Measurements from ENCODE around the gene ZNF628.

The ZNF628 gene

DNA sequence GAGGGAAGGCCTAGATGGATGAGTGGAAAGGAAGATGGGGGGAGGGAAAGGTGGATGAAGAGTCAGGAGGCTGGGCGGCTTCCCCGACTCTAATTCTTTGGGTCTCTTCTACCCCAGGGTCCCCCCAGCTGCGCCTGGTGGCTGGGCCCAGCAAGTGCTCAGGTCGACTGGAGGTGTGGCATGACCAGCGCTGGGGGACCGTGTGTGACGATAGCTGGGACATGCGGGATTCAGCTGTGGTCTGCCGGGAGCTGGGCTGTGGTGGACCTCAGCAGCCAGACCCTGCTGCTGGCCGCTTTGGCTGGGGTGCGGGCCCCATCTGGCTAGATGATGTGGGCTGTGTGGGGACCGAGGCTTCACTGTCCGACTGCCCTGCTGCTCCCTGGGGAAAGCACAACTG, 21.3 kb downstream of the ZNF628 start:
- DNase-seq = no peak

DNA sequence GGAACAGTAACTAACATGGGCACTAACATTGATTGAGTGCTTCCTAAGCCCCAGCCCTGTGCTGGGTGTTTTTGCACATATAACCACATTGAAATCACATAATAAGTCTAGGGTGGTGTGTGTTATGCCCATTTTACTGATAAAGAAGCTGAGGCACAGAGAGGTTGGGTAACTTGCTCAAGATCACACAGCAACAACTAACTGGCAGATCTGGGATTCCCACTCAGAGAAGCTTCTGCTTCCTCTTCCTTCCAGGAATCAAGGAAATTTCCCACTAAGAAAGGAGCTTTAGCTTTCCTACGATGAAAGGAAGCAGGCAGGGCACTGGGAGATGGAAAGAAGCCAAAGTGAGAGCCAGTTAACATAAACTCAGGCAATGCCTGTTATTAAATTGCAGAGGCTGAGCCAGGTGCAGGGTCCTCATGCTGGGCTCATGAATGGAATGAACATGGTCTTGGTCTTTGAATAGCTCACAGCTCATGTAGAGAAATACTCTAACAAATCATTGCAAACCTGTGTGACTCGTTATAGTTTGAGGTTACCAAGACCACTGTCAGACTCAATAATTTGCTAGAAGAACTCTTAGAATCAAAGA, 21.9 kb downstream of the ZNF628 start:
- no peak for DNase-seq

GRCh38 chr19:55500368-55500952, 24.0 kb downstream of the ZNF628 start:
- no peak for DNase-seq

- no peak for DNase-seq
Observed at GRCh38 chr19:55502197-55502952, 26.0 kb downstream of the ZNF628 start.

DNA sequence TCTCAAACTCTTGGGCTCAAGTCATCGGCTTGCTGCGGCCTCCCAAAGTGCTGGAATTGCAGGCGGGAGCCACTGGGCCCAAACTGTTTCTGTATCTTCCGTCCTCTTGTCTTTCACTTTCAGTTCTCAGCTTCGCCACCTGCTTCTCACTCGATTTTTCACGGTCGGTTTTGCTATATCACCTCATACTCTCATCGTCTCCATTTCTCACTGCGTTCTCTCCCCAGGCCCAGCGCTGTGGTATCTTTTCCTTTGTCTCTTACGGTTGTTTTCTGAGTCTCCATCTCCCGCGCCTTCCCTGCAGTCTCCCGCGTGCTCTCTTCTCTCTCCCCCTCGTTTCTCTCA, 26.7 kb downstream of the ZNF628 start:
- DNase-seq = no peak

DNA sequence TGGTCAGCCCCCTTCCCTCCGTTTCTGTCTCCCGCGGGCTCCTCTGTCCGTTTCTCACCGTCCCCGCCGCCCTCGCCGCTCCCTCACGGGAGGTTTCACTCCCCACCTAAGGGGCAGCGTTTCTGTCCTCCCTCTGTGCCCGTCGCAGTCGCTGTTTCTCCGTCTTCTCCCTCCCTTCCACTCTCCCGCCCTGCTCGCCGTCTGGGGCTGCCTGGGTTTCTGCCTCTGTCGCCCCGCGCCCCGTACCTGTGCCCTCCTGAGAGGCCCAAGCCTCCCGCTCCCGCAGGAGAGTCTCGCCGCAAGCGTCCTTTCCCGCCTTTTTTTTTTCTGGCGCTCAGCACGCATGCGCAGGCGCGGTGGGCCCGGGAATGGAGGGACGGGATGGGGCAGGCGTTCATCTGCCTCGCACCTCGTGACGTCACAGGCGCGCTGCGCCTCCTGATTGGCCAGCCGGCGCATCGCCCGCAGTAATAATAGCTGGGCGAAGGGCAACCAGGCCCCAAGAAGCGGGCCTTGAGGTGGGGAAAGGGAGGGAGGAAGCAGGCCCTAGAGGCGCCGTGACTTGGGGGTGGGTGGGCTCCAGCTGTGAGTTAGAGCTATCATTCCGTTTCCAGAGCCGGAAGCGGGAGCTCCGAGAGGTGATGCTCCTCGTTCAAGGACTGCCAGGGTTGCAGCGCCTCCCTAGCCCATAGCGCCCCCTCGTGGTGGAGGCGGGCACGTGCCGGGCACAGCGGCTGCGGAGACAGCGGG, 27.3 kb downstream of the ZNF628 start:
- peak; percentile 87 for DNase-seq

GRCh38 chr19:55504252-55504603, 27.8 kb downstream of the ZNF628 start:
- no peak for DNase-seq

- no peak for DNase-seq
Observed at GRCh38 chr19:55504981-55505380, 28.6 kb downstream of the ZNF628 start.

- DNase-seq = no peak
Observed at GRCh38 chr19:55508120-55508519, 31.7 kb downstream of the ZNF628 start.

DNA sequence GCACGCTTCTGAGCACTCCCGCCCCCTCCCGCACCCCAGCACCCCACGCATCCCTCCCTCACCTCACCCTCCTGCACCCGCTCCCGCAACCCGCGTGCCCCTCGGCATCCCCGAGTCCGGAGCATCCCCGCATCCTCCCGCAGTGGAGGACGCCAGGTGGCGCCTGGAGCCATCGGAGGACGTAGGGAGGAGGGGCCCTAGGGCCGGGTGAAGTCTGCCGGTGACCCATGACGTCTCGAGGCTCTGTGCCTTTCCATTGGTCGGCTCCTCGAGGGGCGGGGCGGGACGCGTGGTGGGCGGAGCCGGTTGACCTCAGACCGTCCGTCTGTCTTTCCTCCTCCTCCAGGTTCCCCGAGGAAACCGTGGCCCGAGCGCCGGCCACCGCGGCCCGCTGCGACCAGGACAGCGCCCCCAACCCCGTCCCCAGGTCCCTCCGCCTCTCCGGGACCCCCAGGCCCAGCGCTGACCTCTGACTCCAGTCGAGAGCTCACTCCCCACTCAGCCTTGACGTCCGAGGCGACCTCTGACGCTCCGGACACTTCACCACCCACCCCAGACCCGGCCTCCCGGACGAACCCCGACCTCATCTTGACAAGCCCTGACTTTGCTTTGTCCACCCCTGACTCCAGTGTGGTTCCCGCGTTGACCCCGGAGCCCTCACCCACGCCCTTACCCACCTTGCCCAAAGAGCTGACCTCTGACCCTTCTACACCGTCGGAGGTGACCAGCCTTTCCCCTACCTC, 40.6 kb downstream of the ZNF628 start:
- DNase-seq = peak; percentile 88

DNA sequence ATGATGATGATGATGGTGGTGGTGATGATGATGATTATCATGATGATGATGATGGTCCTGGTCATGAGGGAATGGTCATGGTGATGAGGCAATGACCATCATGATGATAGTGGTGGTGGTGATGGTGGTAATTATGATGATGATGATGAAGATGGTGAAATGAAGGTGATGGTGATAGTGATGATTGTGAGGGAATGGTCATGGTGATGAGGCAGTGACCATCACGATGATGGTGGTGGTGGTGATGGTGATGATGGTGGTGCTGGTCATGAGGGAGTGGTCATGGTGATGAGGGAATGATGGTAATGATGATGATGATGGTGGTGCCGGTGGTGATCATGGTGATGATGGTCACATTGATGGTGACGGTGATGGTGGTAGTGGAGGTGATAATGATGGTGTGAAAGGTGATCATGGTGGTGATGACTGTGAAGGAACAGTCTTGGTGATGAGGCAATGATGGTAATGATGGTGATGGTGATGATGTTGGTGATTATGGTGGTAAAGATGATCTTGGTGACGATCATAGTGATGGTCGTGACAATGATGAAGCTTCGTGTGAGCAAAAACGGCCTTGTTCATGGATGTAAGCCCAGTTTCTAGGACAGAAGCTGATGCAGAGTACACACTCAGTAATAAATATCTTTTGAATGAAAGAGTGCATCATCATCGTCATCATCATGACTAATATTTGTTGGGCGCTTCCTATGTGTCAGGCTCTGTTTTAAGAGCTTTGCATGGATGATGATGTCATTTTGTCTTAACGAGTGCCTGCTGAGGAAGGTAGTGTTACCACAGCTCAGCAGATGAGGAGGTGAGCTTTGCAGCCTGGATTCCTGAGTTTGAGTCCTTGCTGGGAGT, 43.3 kb downstream of the ZNF628 start:
- no peak for DNase-seq

DNA sequence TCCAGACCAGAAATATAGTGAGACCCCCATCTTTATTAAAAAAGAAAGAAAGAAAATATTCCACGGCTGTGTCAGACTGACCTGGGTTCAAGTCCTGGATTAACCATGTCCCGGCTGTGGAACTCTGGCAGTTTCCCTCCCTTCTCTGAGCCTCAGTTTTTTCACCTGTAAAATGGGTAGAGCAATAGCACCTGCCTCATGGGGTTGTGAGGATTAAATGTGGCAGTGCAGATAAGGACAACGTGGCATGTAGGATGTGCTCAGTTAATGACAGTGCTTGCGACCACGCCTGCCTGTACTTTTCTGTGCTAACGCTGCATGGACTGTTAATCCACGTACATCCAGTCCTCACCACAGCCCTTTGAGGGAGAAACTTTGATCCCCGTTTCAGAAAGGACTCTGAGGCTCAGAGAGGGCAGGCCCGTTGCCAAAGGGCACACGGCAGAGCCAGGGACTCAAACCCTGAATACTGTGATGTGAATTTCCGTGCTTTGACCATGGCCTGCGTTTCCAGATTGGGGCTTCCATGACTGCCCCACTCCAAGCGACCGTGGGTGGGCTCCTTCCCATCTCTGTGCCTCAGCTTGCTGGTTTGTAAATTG, 44.4 kb downstream of the ZNF628 start:
- no peak for DNase-seq

GRCh38 chr19:55525289-55526101, 49.1 kb downstream of the ZNF628 start:
- no peak for DNase-seq

DNA sequence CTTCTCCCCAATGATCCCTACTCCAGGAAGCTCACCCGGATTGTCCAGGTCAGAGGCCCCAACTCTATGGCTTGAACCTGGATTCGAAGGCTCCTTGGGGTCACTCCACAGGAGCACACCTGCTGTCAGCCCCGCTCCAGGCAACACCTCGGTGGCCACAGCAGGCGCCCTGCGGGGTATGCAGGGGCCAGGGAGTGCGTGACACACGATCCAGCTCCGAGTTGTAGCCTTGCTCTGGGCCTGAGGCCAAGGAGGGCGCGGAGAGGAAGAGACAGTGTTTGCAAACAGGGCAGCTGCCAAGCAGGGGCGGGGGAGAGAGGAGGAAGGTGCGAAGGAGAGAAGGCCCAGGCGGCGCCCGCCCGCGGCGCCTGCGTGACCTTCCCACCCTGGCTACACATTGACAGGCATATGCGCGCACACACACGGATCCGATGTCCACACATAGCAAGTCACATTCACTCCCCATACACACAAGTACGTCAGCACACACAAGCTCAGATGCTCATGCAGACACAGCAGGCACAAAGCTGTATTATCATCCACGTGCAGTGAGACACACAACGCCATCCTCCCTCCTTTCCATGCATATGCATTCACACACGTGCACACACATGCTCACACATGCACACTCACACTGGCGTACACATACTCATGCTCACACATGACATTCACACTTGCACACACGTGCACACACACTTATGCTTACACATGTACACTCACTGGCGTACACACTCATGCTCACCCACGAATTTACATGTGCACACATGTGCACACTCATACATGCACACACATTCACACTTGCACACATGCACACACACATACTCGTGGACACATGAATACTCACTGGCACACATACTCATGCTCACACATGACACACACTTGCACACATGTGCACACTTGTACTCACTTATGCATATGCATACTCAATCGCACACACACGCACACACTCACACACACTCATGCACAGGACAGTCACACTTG, 50.1 kb downstream of the ZNF628 start:
- DNase-seq = peak; percentile 76

DNA sequence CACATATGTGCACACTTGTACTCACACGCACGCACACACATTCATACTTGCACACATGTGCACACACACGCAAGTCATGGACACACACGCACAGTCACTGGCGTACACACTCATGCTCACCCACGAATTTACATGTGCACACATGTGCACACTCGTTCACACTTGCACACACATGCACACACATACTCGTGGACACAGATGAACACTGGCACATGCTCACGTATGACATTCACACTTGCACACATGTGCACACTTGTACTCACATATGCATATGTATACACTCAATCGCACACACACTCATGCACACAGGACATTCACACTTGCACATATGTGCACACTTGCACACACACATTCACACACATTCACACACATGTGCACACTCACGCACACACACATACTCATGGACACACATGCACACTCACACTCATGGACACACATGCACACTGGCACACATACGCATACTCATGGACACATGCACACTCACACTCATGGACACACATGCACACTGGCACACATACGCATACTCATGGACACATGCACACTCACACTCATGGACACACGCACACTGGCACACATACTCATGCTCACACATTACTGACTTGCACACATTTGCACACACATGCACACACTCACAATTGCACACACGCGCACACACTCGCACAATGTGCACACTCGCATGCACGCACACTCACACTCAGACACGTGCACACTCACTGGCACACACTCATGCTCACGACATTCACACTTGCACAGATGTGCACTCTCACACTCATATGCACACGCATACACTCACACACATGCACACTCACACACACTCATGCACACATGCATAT, 51.0 kb downstream of the ZNF628 start:
- no peak for DNase-seq

GRCh38 chr19:55528030-55528803, 51.8 kb downstream of the ZNF628 start:
- DNase-seq = peak; percentile 85

DNA sequence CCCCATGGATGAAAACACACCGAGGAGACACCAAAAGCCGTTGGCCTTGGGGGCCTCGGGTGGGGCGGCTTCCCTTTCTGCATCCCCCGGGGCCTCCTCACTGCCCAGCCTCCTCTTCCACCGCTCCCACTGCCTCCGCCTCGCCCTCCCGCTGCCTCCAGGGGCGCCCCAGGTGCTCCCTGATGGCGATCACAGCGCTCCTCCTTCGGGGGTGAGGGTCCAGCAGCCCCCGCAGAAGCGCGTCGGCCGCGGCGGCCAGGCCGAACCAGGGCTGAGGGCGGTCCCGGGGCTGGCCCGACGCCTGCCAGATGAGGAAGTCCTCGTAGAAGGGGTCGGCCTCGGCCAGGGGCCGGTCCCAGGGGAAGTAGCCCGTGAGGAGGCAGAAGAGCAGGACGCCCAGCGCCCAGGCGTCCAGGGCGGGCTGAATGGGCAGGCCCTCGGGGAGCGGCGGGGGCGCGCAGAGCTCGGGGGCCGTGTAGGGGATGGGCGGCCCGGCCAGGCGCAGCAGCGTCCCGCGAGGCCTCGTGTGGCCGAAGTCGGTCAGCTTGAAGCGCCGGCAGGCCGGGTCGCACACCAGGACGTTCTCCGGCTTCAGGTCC, 53.3 kb downstream of the ZNF628 start:
- DNase-seq = no peak

Measured in NCI-H1694 (cell line).